Measurements from ENCODE around the gene SFXN2. TPM values are rescaled to one million over a fixed set of nuclear protein-coding genes. Genes with fewer than 3 reads are reported as not detected.

Gene SFXN2
- total RNA-seq, 1 donor from 2014 or later: 1.6 TPM

- Histone ChIP-seq H3K36me3 (no peaks in the 10 kb centered on the region), H3K4me3 (no peak overlapping the region), H3K27ac (replicated peaks) (peak overlapping the region; percentile 89), H3K27me3 (ENCODE audit: low read depth) (no peaks in the 10 kb centered on the region), H3K9me3 (replicated peaks) (no peaks in the 10 kb centered on the region), H3K4me1 (peaks cover 70% of the 10 kb centered on the region)
- DNase-seq: no peak
- TF ChIP-seq CTCF (IDR thresholded peaks at IDR 0.05; ENCODE audit: borderline replicate concordance): peak; percentile 11
- intact Hi-C loops (cut with micrococcal nuclease): no loop called here
These were observed 44.3 kb upstream of the SFXN2 start for GRCh38 chr10:102670065-102670670.

GRCh38 chr10:102670871-102671434 lies 43.5 kb upstream of the SFXN2 start:
- Histone ChIP-seq H3K27ac (replicated peaks) (peak overlapping the region; percentile 89), H3K9me3 (replicated peaks) (no peaks in the 10 kb centered on the region), H3K4me1 (peaks cover 78% of the 10 kb centered on the region), H3K4me3 (no peak overlapping the region), H3K36me3 (no peaks in the 10 kb centered on the region), H3K27me3 (ENCODE audit: low read depth) (no peaks in the 10 kb centered on the region)
- TF ChIP-seq CTCF (IDR thresholded peaks at IDR 0.05; ENCODE audit: borderline replicate concordance): no peak
- DNase-seq: no peak
- intact Hi-C loops (cut with micrococcal nuclease): no loop called here

GRCh38 chr10:102673236-102673818 lies 41.1 kb upstream of the SFXN2 start:
- no peak for DNase-seq
- intact Hi-C loops (cut with micrococcal nuclease): no loop called here
- peak overlapping the region; percentile 93 for H3K27ac ChIP-seq (replicated peaks)
- TF ChIP-seq CTCF (IDR thresholded peaks at IDR 0.05; ENCODE audit: borderline replicate concordance): no peak
- peak overlapping the region; percentile 53 for H3K4me3 ChIP-seq
- H3K36me3 ChIP-seq: no peaks in the 10 kb centered on the region
- H3K9me3 ChIP-seq (replicated peaks): no peaks in the 10 kb centered on the region
- peaks cover 100% of the 10 kb centered on the region for H3K4me1 ChIP-seq
- no peaks in the 10 kb centered on the region for H3K27me3 ChIP-seq (ENCODE audit: low read depth)

GRCh38 chr10:102673819-102674511 lies 40.5 kb upstream of the SFXN2 start:
- DNase-seq: peak; percentile 70
- Histone ChIP-seq H3K9me3 (replicated peaks) (no peaks in the 10 kb centered on the region), H3K27ac (replicated peaks) (peak overlapping the region; percentile 93), H3K27me3 (ENCODE audit: low read depth) (no peaks in the 10 kb centered on the region), H3K4me3 (peak overlapping the region; percentile 53), H3K4me1 (peaks cover 100% of the 10 kb centered on the region), H3K36me3 (no peaks in the 10 kb centered on the region)
- peak; percentile 8 for TF ChIP-seq CTCF (IDR thresholded peaks at IDR 0.05; ENCODE audit: borderline replicate concordance)
- intact Hi-C loops (cut with micrococcal nuclease): no loop called here

GRCh38 chr10:102674566-102674965 lies 39.9 kb upstream of the SFXN2 start:
- Histone ChIP-seq H3K36me3 (no peaks in the 10 kb centered on the region), H3K9me3 (replicated peaks) (no peaks in the 10 kb centered on the region), H3K27me3 (ENCODE audit: low read depth) (no peaks in the 10 kb centered on the region), H3K4me1 (peaks cover 100% of the 10 kb centered on the region), H3K4me3 (peak overlapping the region; percentile 53), H3K27ac (replicated peaks) (peak overlapping the region; percentile 93)
- intact Hi-C loops (cut with micrococcal nuclease): no loop called here
- no peak for DNase-seq
- no peak for TF ChIP-seq CTCF (IDR thresholded peaks at IDR 0.05; ENCODE audit: borderline replicate concordance)

Data from left ventricle myocardium inferior (tissue), 1 donor.